HG03095 (cell line): ENCODE measurements around the gene HOXA5.

Source experiments
- ATAC-seq: cut with Tn5 transposase; IDR thresholded peaks from one replicate; pipeline ENCODE4 v1.9.1; 2021; ENCODE audit warnings: moderate library complexity; ENCODE audit not compliant: unreplicated experiment

The HOXA5 gene

GRCh38 chr7:27109466-27110185, 33.9 kb downstream of the HOXA5 start:
- no peak for ATAC-seq

DNA sequence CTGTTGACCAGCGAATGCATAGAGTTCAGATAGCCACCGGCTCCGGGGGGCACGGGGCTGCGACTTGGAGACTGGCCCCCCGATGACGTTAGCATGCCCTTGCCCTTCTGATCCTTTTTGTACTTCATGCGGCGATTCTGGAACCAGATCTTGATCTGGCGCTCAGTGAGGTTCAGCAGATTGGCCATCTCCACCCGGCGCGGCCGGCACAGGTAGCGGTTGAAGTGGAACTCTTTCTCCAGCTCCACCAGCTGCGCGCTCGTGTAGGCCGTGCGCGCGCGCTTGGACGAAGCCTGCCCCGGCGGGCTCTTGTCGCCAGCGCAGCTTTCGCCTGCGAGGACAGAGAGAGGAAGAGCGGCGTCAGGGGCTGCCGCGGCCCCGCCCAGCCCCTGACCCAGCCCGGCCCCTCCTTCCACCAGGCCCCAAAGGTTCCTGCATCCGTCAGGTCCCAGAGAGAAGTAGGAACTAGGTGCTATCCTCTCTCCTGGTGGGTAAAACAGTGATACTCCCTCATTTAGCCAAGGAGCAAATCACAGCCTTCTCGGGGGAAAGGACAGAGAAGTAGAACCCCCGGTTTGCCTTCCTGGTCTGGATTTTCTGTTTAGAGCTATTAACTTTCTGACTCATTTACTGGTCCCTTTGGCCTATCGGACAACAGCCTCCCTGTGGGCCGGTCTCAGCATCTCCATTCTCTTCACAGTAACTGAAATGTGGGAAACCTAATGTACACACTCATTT, 34.9 kb downstream of the HOXA5 start:
- no peak for ATAC-seq

- no peak for ATAC-seq
These were observed 35.8 kb downstream of the HOXA5 start for GRCh38 chr7:27107391-27108381.

DNA sequence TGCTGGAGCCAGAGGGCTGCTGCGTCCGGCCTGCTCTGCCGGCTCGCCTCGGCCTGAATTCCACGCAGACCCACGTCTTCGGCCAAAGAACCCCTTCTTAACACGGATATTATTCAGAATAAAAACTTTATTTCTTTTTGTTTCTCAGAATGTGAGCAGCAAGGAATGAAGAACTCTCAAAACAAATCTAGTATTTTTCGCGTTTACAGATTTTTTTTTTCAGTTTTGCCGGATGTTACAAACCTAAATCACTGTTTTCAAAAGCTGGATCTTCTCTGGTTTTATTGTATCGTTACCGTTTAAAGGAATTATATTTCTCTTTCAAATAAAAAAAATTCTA, 36.6 kb downstream of the HOXA5 start:
- ATAC-seq, result no peak

- no peak for ATAC-seq
These were observed 37.1 kb downstream of the HOXA5 start for GRCh38 chr7:27106181-27106900.

- no peak for ATAC-seq
These were observed 38.0 kb downstream of the HOXA5 start for GRCh38 chr7:27105301-27106031.

DNA sequence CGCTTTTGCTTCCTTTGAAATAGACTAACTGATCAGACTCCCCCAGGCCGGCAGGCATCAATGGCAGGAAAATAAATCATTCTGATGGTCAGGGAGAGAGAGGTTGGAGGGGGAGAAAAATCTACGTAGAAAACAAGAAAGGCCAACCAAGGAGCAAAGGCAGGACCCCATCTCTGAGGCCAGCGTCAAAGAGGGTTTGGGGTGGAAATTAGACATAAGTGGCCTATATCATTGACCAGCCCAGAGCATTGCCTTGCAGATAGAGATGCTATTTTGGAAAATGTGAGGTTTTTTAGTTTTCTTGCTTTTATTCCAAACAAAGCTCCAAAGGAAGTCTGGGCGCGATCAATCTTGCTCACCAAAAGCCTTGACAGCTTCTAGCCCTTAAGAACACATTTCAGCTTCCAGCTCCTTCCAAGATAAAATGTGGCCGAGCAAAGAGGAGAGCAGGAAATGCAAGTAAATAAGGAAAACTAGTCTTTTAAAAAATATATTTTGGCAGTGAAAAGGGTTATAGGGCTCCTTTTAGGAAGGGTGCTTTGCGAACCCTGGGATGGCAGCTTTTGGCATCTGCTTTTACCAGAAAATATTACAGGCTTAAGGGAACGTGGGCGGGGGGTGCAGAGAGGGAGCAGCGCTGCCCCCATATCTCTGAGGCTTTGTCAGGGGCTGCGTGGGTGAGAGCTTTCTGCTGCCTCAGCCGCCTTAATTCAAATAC, 39.0 kb downstream of the HOXA5 start:
- ATAC-seq, result no peak

DNA sequence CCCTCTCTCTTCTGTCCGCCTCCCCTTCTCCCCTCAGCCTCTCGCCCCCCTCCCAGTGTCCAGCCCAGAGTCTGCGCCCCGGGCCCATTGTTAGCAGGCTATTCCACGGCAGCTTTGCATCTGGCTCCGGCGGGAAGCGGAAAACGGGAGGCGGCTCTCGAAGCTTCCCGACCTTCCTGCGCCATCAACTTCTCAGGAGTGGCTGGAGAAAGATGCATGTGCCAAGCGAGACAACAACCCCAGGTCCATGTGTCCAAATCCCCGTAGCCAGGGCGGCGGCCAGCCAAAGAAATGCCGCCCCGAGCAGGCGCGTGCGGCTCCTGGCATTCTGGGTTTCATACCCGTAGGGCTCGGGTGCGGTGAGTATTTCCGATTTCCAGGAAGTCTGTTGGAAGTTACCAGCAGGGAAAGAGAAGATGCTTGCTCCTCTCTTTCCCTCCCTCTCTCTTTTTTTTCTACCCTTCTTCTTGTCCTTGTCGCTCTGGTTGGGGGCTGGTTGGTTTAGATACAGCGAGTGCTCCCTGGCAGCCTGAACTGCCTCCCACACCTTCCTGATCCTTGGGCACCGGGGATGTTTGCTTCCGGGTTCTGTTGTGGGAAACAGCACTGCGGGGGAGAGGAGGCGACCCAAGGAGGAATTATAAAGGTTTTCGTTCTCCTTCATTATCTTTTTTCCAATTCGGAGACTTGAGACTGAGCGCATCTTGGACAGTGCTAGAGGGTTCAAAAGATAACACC, 39.8 kb downstream of the HOXA5 start:
- ATAC-seq, result no peak

DNA sequence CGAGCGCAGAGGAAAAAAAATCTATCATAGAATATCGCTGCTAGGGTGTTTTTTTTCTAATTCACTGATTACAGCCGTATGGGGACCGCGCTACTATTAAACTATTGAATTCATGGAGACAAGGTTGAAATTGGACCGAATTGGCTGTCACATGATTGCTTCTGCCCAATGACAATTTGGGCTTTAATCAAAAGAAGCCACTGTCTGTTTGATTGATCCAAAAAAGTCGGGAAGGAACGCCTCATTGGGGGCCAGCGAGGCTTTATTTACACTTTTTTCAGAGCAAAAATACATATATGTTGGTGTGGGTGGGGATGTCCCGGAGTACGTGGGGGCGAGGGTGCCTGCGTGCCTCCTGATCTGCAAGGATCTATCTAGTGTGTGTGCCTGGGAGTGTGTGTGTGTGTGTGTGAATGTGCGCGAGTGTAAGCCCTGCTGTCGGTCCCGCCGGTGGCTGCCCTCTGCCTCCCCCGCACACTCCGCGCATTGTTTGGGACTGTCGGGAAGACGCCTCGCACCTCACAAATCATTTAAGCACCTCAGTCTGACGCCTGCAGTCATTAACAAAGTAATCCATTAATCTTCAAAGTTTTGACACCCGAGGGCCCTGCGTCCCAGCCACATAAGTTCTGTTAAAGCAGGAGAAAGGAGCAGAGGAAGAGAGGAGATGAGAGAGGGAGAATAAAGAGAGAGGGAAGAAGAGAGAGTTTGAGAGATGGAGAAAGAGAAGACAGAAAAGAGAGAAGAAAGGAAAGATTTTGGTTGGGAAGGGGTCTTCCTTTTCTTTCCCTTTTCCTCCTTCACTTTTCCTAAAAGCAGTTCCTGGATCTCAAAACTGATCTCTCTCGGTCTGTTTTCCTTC, 40.7 kb downstream of the HOXA5 start, which contains the start of gene HOXA2:
Gene HOXA2 (minus strand): TSS at position 103 of the 862 bp plus-strand sequence. CDS start 183 bp downstream, outside the sequence.
- ATAC-seq, result no peak

DNA sequence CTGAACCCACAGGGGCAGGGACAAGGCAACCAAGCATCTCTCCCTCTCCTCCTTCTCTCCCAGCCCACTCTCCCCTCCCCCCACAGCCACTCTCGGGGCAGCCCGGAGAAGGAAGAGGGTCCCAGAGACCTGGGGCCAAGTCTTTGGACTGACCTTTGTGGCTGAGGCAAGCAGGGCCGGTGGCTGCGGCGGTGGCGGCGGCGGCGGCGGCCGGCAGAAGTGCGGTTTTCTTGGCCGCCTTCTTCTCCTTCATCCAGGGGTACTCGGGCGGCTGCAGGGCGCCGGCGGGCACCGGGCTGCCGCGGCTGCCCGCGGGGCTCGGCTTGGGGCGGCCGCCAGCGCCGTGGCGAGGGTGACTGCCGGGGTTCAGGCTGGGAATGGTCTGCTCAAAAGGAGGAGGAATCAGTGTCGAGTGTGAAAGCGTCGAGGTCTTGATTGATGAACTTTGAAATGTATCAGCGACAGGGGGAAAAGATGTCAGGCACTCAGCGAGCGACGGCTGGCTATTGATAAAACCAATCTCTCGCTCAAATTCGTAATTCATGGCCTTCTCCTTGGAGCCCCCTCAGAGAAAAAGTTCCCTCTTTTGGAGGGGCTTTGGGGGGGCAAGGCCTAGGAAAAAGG, 41.4 kb downstream of the HOXA5 start:
- no peak for ATAC-seq

DNA sequence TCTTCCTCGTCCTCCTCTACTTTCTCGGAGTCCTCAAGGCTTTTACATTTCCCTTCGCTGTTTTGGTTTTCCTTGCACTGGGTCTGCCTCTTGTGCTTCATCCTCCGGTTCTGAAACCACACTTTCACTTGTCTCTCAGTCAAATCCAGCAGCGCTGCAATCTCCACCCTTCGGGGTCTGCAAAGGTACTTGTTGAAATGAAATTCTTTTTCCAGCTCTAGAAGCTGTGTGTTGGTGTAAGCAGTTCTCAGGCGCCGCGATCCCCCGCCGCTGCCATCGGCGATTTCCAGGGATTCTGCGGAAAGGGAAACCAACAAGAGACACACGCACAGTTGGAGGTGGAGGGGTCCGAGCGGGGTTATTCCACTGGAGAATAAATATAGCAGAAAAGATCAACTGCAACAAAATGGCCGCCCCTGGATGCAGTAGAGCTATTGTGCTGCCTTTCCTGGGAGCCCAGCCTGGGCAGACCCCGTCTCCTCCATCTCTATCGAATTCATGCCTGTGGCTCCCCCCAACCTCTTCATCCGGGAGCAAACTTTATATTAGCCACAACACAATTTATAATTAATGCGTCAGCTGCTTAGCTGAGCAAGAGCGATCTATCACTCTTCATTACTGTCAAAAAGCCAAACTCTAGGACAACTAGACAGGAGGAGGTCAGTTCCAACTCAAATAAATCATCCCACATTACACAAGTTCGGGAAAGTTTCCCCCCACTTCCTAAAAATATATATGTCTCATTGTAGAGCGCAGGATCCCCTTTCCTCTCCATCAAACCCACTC, 42.1 kb downstream of the HOXA5 start:
- no peak for ATAC-seq

DNA sequence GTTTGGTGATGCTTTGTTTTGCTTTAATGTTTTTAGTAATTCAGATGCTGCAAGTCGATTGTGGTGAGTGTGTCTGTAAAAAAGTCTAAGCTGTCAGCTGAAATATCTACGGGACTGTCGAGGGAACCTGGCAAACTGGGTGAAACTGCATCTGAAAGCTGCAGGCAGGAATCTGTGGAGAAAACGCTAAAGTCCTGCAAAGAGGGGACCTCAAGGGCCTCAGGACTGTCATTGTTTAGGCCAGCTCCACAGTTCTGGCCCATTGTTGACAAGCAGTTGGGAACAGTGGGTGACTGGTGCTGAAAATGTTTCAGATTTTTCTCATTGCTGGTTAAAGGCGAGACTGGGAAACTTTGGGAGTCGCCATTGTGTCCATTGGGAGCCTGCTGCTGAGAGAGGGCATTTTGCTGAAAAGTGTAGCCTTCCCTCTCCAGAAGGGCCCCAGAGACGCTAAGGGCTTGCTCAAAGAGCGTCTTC, 42.7 kb downstream of the HOXA5 start:
- ATAC-seq, result no peak

GRCh38 chr7:27099453-27100370, 43.8 kb downstream of the HOXA5 start:
- ATAC-seq, result no peak

DNA sequence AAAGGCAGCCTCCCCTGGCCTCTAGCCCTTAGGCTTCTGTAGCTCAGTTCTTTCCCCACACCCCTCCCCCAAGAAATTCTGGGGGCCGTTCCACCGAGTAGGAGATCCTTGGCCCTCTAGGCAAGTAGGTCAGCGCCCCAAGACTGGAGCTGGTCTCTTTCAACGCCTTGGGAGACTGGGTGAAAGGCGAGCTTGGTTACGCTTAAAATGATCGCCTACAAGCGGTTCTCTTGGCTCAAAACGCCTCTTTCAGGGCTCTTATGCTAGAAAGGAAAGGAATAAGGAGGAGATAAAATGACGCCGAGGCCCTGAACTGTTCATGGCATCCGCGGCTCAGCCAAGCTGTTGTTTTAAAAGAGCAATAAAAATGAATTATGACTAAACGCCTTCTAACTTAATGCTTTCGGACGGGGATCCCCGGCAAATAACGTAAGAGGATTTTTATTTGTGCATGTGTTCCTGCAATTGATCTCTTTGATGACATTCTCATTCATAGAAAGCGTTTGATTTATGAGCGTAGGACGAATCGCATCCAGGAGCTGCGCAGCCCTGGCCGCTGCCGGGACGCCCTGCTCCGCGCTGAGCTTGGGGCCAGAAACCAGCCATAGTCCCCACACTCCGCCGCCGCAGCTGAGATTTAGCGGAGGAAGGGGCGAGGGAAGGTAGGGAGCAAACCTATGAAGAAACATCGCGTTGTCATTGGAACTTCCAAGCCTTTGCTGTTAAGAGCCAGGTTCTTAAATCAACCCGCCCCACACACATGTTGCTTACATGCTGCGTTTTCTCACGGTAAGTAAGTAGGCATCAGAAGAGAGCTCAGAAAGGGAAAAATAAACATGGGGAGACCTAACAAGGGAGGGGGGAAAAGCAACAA, 44.7 kb downstream of the HOXA5 start:
- ATAC-seq, result no peak
